ENCODE results near the gene ZKSCAN7.
"Not testable (repeated sequence)": the region's sequence is repeated elsewhere in the genome, so short reads cannot be mapped to it uniquely, and the experiment has no call there.

ZKSCAN7 gene

GRCh38 chr3:44577354-44577952, 22.5 kb downstream of the ZKSCAN7 start:
- DNase-seq = not testable (repeated sequence)

GRCh38 chr3:44578316-44578715, 23.3 kb downstream of the ZKSCAN7 start:
- DNase-seq = not testable (repeated sequence)

GRCh38 chr3:44578924-44579515, 24.0 kb downstream of the ZKSCAN7 start:
- DNase-seq = not testable (repeated sequence)

GRCh38 chr3:44579749-44580148, 24.8 kb downstream of the ZKSCAN7 start:
- not testable (repeated sequence) for DNase-seq

GRCh38 chr3:44580971-44581370, 26.0 kb downstream of the ZKSCAN7 start:
- DNase-seq = not testable (repeated sequence)

- no peak for DNase-seq
These were observed 29.9 kb downstream of the ZKSCAN7 start, which contains the start of gene ZNF660 for GRCh38 chr3:44584646-44585501. TSS of gene ZNF660 (plus strand) at chr3:44584964. CDS start at chr3:44594194, 9,230 bp downstream.

- DNase-seq = no peak
These were observed 41.6 kb downstream of the ZKSCAN7 start for GRCh38 chr3:44596621-44597020.

- no peak for DNase-seq
These were observed 46.8 kb downstream of the ZKSCAN7 start for GRCh38 chr3:44601749-44602148.

DNA sequence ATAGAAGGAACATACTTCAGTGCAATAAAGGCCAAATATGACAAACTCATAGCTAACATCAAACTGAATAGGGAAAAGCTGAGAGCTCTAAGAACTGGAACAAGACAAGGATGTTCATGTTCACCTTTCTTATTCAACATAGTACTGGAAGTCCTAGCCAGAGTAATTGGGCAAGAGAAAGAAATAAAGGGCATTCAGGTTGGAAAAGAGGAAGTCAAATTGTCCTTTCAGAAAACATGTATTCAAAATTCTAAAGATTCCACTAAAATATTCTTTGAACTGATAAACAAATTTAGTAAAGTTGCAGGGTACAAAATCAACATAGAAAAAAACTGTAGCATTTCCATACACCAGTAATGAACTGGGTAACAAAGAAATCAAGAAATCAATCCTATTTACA, 57.7 kb downstream of the ZKSCAN7 start:
- DNase-seq = no peak
